Activated CD8-positive, alpha-beta memory T cell treated with anti-CD3 and anti-CD28 coated beads for 4 hours (primary cell): ENCODE data around the gene PACSIN3.
"Not testable (repeated sequence)": the region's sequence is repeated elsewhere in the genome, so short reads cannot be mapped to it uniquely, and the experiment has no call there.

ENCODE experiments used
- DNase-seq, 2 donors: peaks; one replicate each; pipeline ENCODE4 v3.0.0-alpha.2; 2020; ENCODE audit warnings: low read depth in 2 of 2

PACSIN3 gene

GRCh38 chr11:47192111-47192510, 5.9 kb upstream of the PACSIN3 start:
- no peak for DNase-seq

GRCh38 chr11:47191137-47191536, 4.9 kb upstream of the PACSIN3 start:
- not testable (repeated sequence) for DNase-seq

GRCh38 chr11:47189100-47189834, 3.0 kb upstream of the PACSIN3 start:
- no peak for DNase-seq

DNA sequence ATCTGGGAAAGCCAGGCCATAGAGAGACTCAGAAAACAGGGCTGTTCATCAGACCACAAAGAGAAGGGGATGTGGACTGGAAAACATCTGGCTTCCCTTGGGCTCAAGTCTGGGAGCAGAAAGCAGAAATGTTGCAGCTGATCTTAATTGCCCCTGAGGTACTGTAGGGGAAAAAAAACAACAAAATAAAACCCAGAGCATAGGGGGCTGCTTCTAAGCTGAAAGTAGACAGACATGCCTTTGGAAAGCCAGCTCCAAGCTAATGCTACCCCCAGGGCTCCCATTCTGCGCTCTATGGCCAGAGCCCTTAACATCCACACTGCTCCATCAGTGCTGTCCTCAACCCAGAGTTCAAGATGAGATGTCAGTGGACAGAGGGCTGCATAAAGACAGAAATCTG, 2.0 kb upstream of the PACSIN3 start:
- DNase-seq: no peak

DNA sequence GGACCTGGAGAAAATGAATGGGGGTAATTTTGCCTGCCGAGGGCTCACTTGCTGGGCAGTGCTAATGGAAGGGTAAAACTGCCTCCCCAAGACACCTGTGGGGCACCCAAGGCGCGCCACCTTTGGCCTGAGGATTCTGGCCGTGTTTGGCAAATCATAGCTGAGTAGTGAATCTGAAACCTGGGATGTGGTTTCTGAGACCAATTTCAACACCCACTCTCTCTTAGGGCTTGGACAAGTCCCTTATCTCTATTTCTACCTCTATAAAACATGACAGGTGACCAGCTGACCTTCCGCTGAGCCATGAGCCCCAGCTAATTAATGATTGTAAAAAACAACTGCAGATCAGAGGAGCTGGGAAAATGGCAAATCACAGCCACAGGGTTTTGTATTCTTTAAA, 1.5 kb upstream of the PACSIN3 start:
- DNase-seq: no peak

DNA sequence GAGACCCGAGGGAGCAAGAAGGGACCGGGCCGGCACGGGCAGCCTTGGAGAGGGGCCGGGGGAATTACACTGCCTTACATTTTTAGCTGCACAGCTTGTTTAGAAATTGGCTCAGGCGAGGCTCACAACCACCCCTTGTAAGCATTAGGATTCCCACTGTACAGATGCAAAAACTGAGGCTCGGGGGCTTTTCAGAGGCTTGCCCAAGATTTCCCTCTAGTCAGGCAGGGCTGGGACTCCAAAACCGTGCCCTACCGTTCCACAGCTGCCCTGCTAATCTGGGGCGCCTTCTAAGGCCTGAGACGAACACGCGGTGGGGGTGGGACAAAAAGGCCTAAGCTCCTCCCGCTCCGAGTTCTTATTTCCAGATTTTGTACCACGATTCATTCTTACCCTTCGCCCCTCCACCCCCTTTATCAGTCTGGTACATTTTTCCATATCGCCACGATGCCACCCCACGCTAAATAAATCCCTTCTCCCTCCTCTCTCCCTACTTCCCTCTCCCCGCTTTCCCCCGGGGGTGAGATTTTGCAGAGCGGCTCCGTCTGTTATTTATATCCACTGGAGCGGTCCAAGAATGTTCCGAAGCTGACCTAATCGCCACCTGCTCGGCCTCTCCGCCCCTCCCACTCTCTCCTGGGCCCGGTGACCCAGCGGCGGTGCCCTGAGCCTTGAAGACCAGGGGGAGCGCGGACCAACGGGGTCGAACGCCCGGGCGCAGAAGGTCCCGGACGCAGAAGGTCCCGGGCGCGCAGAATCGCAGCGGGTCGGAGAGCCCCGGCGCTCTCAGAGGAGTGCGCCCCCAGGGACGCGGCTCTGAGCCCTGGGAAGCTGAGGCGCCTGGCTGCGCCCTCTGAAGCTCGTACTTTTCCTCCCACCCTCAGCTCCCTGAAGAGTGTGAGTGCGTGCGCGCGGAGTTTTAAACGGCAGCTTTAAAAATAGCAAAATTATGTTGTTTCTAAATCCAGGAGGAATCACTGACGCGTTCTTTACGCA, 764 bp upstream of the PACSIN3 start:
- DNase-seq: no peak

GRCh38 chr11:47185305-47186075, 744 bp downstream of the PACSIN3 start:
- DNase-seq: no peak

DNA sequence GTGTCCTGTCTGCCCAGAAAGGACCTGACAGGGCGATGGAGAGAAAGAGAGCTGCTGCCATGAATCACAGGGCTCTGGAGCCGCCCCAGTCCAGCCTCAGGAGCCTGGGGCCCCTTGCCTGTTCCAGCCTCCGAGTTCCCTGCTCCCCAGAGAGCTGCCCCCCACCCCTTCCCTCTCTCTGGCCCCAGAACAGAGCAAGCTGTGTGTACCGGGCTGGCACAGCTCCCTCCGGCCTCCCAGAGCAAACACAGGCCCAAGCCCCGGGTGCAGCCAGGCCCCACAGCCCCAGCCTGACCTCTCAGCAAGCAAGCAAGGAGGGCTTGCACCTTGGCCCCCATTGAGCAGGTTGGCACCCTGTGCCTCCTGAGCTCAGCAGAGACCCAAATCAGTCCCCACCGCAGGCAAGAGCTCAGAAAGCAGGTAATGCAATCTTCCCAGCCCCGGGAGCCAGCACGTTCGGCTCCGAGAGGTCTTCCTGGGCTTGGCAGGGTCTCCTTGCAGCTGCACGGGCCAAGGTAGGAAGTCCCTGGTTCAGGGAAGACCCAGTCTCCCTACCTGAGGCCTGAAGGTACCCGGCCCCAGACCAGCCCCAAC, 1.4 kb downstream of the PACSIN3 start:
- no peak for DNase-seq

GRCh38 chr11:47183969-47184368, 2.3 kb downstream of the PACSIN3 start:
- no peak for DNase-seq

GRCh38 chr11:47183031-47183856, 3.0 kb downstream of the PACSIN3 start:
- no peak for DNase-seq

DNA sequence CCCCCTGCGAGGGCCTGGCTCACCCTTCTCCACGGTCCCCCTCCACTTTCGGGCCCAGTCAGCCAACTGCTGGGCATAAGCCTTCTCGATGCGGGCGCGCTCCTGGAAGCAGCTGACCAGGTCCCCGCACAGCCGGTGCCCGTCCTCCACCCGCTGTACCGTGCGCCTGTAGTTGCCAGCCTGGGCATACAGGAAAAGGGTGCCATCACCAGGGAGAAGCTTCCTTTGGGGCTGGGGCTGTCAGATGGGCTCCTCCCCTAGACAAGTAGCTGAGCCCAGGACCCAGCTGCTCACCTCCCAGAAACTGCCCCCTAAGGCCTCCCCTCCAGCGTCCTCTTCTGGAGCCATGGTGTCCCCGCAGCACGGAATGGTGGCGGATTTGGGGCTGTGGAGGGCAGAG, 3.9 kb downstream of the PACSIN3 start:
- no peak for DNase-seq

DNA sequence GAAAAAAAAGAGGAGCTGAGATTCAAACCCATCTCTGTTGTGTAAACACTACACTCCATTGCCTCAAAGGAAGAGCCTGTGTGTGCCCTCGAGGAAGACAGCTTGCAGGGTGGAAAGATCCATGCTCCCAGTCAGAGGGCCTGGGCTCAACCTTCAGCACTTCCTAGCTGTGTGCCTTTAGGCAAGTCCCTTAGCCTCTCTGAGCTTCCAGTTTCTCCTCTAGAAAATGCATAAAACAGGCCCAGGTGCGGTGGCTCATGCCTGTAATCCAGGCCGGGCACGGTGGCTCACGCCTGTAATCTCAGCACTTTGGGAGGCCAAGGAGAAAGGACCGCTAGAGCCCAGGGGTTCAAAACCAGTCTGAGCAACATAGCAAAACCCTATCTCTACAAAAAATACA, 5.0 kb downstream of the PACSIN3 start:
- no peak for DNase-seq

- DNase-seq: no peak
Observed at GRCh38 chr11:47180006-47180787, 6.0 kb downstream of the PACSIN3 start.

DNA sequence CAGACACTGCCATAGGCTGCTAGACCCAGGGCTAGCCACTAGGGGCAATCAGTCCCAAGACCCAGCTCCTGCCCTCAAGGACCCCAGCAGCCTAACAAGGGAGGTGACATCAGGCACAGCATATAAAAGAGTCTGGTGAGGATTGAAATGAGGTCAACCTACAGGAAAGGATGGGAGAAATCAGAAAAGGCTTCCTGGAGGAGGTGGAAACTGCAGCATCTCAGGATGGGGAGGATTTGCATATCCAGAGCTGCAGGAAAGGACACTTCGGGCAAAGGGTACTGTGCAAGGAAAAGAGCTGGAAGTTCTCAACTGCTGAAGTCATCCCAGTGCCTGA, 6.6 kb downstream of the PACSIN3 start:
- DNase-seq: no peak

DNA sequence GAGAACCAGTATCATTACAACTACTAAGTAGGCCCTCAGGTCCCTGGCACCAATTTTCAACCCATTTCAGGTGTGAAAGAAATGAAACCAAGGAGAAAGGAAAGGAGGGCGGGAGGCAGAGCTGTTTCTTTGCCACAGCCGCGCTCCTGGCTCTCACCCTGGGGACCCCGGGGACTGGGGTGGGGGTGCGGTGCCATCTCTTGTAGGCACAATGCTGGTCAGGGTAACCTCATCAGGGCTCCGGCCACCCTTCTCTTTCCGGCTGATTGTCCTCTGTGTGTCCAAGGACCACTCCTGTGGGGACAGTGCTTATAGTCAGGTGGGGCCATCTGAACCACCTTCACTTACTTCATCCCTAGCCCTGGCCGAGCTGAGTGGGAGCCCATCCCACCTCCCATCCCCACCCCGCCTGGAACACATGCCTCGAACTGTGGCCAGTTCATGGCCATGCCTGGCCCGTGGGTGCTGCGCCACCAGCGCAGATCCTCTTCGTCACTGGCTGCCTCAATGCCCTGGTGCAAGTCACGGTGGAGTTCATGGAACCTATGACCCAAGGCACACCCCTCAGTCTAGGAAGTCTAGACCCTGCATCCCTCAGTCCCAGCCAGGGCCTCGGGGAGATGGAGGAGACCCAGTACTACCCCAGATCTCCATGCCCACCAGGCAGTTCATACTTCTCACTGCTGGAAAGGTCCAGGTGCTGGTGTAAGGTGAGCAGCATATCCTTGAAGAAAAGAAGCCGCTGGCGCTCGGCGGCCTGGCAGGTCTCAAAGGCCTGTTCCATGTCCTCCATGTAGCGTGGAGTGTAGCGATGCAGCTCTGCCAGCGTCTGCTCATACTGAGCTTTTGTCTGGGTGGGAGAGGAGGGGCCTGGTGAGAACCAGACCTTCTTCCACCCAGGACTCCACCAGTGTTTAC, 7.2 kb downstream of the PACSIN3 start:
- no peak for DNase-seq

DNA sequence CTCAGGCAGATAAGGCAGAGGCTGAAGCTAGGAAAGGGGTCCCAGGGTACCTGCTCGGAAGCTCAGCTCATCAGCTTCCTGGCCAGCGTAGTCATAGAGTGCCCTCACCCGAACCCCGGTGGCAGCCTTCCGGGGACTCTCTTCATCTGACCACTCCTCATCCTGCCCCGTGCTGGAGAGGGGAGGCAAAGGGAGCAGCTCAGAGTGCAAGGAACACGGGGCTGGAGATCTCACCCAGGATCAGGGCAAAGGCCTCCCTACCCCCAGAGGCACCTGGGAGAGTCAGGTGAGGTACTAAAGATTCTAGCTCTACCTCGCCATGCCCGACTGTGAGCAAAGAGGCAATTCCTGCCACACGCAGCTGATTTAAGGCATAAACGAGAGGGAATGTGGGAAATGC, 7.9 kb downstream of the PACSIN3 start:
- DNase-seq: no peak

DNA sequence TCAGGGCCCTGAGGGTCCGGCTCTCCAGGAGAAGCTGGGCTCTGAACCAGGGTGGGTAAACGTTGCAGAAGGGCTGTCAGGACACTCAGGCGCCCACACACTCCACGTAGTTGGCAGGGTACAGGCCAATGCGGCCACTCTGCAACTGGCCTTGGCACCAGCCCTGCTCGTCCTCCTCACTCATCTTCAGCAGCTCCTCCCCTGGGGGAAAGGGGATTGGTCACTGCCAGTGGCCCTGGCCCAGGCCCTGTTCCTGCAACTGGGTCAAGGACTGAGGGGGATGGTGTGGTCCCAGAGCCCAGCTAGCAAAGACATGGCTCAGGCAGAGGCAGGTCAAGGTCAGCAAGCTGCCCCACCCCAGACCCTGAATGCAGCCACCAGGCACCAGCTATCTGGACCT, 8.4 kb downstream of the PACSIN3 start:
- no peak for DNase-seq

DNA sequence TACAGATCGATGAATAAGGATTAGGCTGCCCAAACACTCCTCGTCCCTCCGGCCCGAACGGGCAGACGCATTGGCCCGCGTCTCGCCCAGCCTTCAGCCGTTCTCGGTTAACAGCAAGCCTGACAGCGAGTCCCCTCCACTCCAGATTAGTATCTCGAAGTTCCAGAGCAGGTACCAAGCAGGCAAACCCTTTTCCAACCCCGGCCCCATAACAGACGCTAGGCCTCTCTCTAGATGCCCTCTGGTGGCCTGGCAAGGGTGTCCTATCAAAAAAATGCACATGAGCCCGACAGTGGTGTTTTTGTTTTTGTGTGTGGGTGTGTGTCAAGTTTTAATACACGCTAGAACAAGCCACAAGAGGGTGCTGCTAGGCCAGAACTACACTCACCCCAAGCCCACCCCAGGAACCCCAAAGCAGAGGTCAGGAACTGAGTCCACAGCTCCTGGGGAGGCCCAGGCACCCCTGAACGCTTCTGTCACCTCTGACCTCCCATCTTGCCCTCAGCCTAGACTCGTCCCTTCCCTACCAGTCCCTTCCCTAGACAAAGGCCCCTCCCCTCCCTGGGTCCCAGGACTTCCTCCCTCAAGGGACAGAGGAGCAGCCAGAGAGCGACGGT, 8.9 kb downstream of the PACSIN3 start:
- peak; percentile 33 to 62 for DNase-seq
